GM18861 (cell line): ENCODE data around the gene HS3ST4.
"Not testable (repeated sequence)": the region's sequence is repeated elsewhere in the genome, so short reads cannot be mapped to it uniquely, and the experiment has no call there.

ENCODE experiments used
- ATAC-seq: cut with Tn5 transposase; IDR thresholded peaks from one replicate; pipeline ENCODE4 v1.9.1; 2021; ENCODE audit not compliant: unreplicated experiment

Gene HS3ST4

DNA sequence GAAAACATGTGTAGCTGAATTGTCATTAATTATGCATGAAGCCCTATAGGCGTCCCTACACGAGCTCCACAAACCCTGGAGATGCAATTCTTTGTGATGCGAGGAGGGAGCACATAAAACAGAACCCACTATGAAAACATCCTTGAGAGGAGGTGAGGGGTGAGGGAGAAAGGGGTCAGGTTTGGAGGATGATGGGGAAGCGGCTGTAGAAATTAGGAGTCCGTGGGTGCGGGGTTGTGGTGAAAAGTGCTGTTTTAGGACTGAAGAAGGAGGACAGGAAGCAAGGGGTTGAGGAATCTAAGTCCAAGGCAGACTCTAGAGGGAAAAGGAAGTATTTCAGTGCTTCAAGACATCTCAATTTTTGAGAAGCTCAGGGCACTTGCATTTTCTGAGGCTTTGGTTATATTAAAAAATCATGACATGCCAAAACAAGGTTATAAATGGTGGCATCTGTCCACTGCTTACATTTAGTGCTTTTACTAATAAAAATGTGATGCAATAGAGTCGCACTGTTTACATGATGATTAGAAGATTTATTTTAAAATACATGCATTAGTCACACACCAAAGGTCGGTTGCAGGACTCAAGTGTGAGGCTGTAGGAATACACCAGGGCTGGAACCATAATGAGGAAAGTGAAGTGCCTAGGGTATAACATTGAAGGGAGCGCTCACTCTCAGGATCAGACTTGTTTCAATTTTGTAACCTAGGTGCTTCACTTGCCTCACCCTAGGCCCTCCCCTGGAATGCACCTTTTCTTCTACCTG lies 379.5 kb downstream of the HS3ST4 start:
- ATAC-seq: no peak

DNA sequence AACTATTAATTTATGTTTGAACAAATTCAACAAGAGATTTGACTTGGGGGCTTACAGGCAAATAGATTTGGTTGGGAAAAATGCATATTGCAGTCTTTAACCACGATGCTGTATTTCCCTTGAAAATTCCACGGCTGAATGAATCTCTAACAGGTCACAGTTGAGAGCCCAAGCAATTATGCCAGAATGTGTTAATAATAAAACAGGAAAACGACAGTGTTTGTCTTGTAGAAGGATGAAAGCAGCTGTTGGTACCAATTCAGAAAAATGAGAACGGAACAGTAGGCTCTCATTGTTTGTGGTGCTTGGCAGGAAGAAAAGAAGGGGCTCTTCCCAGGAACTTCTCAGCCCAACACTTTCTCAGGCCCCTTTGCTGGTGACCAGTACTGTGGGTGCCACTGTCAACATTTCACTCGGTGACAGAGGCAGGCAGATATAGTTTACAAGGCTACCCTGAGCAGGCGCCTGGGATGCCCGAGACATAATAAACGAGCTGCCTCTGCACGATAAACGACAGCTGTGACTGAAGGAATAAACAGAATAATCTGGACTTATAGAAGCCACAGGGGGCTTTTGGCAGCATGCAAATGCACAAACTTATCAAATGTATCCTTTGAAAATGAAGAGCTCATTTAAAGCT lies 387.1 kb downstream of the HS3ST4 start:
- ATAC-seq: no peak

DNA sequence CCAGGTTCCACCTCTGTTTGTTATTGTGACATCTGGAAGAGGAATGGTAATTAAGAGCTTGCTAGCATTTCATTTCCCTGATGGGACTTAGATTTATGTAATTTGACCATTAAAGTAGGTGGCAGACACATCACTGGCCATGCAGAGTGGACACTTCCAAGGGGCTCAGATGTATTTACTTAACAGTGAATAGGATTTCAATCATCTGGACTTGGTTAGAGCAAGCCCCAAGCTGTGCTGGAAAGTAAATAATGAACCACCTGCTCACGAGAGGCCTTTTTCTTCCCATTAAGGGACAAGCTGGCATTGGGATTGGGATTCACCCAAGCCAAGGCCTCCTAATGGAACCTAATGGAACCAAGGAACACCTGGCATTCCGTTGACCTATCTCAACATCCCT lies 395.3 kb downstream of the HS3ST4 start:
- no peak for ATAC-seq

DNA sequence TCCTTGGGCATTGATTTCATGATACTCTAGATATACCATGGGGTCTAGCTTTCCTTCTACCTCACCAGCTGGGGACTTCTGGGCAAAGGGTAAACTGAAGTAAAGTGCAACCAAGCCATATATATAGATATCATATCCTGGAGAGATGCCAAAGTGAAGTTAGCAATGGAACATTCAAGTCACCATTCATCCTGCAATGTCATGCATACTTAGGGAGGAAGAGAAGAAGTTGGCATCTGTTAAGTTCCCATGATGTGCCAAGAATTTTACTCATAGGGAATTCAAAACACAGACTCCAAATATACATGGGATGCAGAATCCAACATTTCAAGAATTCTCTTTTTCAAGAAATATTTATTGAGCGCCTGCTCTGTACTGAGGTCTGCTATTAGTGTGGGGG lies 399.8 kb downstream of the HS3ST4 start:
- ATAC-seq: no peak

DNA sequence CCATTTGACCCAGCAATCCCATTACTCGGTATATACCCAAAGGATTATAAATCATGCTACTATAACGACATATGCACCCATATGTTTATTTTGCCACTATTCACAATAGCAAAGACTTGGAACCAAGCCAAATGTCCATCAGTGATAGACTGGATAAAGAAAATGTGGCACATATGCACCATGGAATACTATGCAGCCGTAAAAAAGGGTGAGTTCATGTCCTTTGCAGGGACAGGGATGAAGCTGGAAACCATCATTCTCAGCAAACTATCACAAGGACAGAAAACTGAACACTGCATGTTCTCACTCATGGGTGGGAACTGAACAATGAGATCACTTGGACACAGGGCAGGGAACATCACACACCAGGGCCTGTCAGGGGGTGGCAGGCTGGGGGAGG lies 406.4 kb downstream of the HS3ST4 start:
- ATAC-seq: not testable (repeated sequence)

DNA sequence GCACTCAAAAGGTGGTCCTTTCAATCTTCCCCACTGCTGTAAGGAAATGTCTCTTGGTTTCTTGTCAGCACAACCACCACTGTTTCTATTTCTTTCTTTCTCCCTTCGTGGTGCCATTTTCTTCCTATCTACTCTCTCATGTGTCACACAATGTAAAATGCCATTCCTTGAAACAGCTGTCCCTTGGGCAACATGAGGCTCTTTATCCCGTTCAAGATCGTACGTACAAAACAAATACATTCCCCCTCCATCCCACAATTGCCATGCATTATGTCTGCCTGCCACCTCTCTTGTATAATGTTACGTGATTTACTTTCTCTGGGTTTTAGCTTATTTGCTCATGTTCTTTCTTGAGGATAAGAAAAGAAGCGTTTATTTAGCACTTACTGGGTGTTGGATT lies 410.6 kb downstream of the HS3ST4 start:
- ATAC-seq: no peak

DNA sequence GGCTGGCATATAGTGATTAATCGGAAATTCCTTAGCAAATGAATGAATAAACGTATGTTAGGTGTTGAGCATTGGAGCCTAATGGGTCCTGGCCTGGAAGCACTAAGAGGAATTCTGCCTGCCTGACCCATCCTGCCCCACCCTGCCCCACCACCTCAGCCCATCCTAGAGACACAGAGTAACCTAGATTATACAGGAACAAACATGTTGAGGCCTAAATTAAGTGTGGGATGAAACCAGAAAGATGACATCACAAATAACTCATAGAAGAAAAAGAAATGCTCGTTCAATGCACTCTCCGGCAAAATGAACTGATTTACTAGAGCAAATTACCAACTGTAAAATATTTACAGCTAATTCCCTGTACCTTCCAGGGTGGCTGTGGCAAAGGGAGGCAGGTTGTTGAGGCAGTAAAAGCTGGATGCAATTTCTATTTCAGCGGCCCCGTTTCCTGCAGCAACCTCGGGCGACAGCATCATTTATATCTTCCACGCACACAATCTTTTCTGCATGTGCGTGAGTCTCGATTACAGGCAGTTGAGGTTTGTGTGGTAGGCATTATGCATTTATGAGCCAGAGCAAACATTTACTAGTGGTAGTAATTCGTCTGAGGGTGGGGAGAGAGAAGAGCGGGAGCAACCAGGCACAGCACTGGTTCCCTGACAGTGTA lies 417.2 kb downstream of the HS3ST4 start:
- no peak for ATAC-seq

DNA sequence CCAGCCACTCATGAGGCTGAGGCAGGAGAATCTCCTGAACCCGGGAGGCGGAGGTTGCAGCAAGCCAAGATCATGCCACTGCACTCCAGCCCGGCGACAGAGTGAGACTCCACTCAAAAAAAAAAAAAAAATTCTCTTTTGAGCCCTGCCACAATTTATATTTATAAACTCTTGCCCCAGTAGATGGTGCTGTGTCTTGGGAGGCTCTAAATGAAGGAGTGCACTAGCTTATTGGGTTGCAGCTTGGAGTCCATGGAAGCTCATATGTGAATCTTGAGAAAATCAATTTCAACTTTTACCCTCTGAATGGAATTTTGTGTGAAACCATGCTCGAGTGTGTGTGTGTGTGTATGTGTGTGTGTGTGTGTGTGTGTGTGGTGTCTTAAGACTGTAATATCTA lies 420.1 kb downstream of the HS3ST4 start:
- ATAC-seq: no peak

DNA sequence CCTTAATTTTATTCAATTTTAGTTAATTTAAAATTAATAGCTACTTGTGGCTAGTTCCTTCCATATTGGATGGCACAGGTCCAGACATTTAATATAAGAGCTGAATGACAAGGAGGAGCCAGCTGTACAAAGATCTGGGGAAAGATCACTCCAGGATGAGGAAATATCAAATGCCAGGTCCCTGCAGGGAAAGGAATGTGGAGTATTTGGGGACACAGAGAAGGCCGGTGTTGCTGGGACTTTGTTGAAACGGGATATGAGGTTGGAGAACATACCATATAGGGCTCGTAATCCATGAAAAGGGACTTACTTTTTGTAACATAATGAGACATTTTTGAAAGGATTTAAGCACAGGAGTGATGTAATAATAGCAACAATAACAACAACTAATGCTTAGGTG lies 426.8 kb downstream of the HS3ST4 start:
- no peak for ATAC-seq

DNA sequence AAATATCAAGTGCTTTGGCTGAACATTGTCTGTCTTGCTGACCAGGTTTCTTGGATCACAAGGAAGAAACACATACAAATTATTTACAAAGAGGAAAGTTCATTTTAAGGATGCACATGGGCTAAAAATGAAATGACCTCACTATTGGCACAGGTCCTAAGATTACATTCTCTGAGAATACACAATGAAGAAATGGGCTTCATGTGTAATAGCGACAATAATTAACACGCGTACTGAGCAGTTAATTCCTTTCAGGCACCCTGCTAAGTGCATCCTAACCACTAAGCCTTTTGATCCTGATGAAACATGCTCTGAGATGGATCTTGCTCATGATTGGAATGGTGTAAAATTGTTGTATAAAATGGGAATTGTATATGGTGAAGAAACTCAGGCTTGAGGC lies 429.0 kb downstream of the HS3ST4 start:
- ATAC-seq: no peak

DNA sequence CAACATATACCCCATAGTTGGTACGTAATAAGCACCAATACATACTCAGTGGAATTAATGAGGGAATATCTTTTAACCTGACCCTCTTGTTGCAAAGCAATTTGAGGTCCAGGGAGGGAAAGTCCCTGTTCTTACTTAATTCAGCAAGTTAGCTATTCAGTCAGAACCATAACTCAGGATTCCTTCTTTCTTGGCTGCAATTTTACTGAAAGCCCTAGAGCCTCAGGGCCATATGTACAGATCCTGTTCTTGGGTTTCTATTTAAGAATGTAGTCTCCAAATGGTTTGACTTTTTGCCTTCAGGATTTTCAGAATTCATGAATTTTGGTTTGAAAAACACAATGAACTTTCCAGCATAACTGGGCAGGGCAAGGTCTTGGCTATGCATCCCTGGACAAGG lies 436.5 kb downstream of the HS3ST4 start:
- ATAC-seq: no peak

DNA sequence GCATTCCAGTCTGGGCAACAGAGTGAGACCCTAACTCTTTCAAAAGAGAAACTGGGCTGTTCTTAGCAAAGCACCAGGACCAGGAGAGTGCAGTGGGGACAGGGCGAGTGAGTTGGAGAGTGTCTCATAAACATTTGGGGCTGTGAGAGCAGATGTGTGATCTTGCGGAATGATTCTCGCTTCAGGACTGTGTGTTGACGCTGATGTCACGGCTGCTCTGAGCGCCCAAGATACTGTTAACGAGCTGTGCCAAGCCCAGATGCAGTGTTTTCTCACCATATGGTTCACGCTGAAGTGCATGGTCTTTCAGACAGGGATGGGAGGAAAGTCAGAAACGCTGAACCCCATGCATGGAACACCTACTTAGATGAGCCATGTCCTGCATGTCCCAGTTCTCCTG lies 438.2 kb downstream of the HS3ST4 start:
- ATAC-seq: no peak

DNA sequence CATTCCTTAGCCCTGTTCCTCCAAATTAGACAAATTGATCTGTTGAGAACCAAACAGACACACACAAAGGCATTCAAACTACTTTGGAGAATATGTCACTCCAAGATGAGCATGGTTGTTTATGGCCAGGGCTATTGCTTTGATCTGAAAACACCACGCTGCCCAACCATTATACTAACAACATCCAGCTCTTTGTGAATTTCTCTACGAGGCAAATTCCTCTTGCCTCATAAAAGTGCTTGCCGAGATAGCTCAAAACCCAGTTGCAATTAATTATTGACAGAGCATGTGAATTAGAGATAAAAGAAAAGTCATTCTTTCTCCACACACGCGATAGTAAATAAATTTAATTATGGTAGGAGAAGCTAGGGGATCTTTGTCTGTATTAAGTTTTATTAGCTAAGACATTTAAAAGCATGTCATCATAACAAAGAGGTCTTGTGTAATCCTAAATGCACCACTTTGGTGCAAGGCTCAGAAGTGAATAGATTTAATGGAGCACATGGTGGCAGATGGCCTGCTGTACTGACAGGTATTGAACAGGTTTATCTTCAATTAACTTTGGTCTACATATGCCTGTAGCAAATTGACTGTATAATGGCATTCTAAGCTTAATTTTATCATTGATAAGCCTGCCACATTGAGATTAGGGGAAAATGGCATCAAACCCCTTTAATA lies 441.8 kb downstream of the HS3ST4 start:
- ATAC-seq: no peak

DNA sequence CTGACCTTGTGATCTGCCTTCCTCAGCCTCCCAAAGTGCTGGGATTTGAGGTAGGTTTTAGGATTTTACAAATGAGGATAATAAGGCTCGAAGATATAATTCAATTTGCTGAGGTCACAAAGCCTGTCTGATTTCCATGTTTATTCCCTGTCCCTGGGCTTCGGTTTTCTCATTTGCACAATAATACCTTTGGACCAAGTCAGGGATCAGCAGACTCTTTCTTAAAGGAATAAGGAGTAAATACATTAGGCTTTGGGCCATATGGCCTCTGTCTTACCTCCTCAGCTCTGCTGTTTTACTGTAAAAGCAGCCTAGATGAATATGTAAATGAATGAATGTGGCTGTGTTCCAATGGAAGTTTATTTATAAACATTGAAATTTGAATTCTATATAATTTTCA lies 442.8 kb downstream of the HS3ST4 start:
- no peak for ATAC-seq

DNA sequence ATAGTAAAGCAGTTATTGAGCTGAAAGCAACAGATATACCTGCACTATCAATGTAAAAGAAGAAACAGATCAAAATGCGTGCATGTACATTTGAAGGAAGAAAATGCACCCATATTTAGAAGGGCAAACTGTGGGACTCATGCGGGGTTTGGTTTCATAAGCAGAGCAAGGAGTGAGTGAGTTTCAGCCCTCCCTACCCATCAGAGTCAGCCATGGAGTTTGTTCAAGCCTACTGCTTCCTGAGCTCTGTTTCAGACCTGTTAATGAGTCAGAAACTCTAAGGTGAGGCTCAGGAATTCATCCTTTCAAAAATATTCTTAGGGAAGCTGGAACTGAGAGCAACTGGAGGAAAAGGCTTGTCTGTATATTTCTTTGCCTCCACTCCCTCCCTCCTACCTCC lies 446.2 kb downstream of the HS3ST4 start:
- no peak for ATAC-seq

DNA sequence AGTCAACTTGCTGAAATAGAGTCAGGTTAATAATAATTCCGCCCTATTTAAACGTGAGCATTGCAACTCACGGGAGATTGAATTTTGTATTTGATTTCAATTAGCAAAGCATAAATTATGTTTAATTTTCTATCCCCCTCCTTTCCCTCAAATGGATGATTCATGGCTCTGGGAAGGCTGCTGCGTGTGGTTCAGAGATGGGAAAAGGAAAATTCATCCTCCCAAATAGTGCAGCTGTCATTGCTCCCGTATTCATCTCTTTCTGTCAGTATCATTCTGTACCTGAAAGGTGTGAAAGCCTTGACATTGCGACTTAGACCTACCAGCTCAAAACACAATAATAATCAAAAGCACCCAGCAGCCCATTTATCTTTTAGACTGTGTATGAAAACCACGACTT lies 447.3 kb downstream of the HS3ST4 start:
- no peak for ATAC-seq

DNA sequence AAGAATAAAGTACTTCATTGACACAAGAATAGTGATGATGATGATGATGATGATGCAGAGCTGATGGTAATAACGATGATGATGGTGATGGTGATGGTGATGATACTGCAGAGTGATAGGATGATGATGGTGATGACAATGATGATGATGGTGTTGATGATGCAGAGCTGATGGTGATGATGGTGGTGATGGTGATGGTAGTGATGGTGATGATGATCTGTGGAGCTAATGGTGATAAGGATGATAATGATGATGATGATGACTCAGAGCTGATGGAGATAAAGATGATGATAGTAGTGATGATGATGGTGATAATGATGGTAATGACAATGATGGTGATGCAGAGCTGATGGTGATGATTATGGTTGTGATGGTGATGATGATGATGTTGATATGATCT lies 448.1 kb downstream of the HS3ST4 start:
- ATAC-seq: no peak

DNA sequence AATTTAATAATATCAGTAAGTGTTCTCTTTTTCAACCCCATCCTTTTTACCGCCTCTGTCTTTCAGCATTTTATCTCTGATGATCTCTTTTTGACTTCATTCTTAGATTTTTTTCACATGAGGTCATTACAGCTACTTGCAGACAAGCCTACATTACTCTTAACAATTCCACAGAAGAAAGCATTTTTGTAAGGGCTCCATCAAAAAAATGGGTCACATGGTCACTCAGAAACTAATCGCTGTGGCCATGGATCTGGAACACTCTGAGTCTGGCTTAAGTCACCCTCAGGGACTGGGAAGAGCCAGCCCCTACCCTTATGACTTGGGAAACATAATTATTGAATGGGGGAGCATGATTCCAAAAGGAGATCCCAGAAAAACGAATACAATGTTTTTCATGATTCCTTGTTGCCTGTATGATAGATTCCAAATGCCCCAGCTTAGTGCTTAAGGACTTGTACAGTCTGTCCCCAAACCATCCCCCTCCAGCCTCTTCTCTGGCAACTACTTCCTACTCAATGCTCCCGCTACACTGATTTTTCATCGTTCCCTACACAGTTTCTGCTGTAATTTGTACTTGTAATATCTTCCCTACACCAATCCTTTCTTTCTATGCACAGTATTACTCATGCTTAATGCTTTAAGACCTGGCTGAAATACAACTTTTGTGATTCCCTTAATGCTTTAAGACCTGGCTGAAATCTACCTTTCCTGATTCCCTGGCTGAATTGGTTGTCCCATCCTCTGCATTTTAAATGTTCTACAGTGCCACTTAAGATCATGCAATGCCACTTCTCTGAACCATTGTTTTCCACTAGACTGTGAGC lies 457.8 kb downstream of the HS3ST4 start:
- ATAC-seq: no peak

DNA sequence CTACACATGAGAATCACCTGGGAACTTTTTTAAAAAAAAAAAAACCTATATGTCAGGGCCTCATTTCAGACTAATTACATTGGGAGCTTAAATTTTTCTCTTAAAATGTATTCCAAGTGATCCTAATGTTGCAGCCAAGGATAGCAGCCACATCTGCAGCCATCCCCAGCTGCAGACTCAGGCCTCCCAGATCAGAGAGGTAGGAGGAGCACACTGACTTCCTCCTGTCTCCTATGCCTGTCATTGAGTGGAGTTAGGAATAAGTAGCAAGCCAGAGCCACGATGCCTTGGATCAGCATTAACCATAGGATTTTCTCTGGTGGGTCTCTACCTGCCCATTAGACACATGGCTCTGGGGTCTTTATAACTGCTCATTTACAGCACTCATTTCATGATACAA lies 463.5 kb downstream of the HS3ST4 start:
- no peak for ATAC-seq

DNA sequence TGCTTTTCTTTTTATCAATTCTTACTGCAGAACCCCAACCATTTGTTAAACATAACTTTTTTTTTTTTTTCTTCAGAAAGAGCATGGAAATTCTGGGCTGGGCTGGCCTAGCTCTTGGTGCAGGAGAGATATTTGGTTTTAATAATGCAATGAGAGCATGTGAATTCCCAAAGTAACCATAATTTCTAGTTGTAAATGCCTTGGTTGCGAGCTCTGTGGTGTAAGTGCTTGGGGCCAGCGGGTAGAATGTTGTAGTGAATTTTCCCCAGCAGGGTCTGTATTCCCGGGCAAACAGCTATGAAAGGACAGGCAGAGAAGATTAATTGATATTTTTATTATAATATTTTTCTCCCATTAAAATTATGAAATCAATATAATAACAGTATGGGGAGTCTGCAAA lies 465.6 kb downstream of the HS3ST4 start:
- no peak for ATAC-seq
